Stomach (tissue), 9 donors: ENCODE measurements around the gene CRYGB. TPM values are rescaled to one million over a fixed set of nuclear protein-coding genes. Genes with fewer than 3 reads are reported as not detected.

Experiments used
- DNase-seq, 2 donors: peaks; one replicate each; pipeline versions ENCODE4 v3.0.0 to v3.0.0-alpha.2; 2013 to 2019
- H3K27ac ChIP-seq, 5 donors: fragments of 200-600 bp in 4 of 5; sonication (generic) in 4 of 5; one replicate each; pipeline ENCODE4 v1.5.1; 2013 to 2019; ENCODE audit warnings: mild to moderate bottlenecking in 1 of 5, moderate library complexity in 1 of 5
- H3K27me3 ChIP-seq, 3 donors: fragments of 200-600 bp; sonication (generic); one replicate each; pipeline ENCODE4 v1.5.1; 2017 to 2019; ENCODE audit warnings: mixed run types in 1 of 3
- H3K36me3 ChIP-seq, 4 donors: fragments of 200-600 bp; sonication (generic); 1 replicate in 3 of 4; 2 replicates in 1 of 4; pipeline ENCODE4 v1.5.1; 2016 to 2019
- H3K4me1 ChIP-seq, 4 donors: fragments of 200-600 bp; sonication (generic); one replicate each; pipeline ENCODE4 v1.5.1; 2016 to 2019
- H3K4me3 ChIP-seq, 4 donors: fragments of 200-600 bp; sonication (generic) in 3 of 4; one replicate each; pipeline ENCODE4 v1.5.1; 2016 to 2019; ENCODE audit warnings: mild to moderate bottlenecking in 1 of 4
- H3K9me3 ChIP-seq, 4 donors: fragments of 200-600 bp; sonication (generic); one replicate each; pipeline ENCODE4 v1.5.1; 2016 to 2019
- EP300 ChIP-seq: sonication (generic); formaldehyde crosslinking; IDR thresholded peaks from one replicate; pipeline ENCODE4 v1.6.1; 2017; ENCODE audit warnings: antibody characterized with exemption
- POLR2A ChIP-seq, 4 donors: fragments of 450-650 bp; IDR thresholded peaks; one replicate each; pipeline ENCODE4 v1.6.1; 2016; ENCODE audit warnings: antibody characterized with exemption in 4 of 4, control low read depth in 2 of 4, mild to moderate bottlenecking in 1 of 4, moderate library complexity in 1 of 4
- POLR2AphosphoS5 ChIP-seq, 3 donors: sonication (generic); formaldehyde crosslinking; IDR thresholded peaks; one replicate each; pipeline ENCODE4 v1.6.1; 2016; ENCODE audit warnings: antibody characterized with exemption in 3 of 3
- WGBS, 5 donors: extraction: QIAGEN DNeasy Blood & Tissue Kit in 3 of 5; methylation state at CpG; one replicate each; pipeline versions ENCODE4 v1.1.5 to v1.1.7; 2013 to 2018; 5-methylcytosine and 5-hydroxymethylcytosine counted together
- intact Hi-C: fragments of 100-400 bp; cut with DNase I; formaldehyde crosslinking; loops from one replicate; pipeline ENCODE4 v1.15.1; 2023; ENCODE audit warnings: low total_unique reads
- polyA plus RNA-seq, 3 donors: library from polyadenylated mRNA; stranded (reverse); fragments of 200-250 nt; gene quantifications; one replicate each; pipeline ENCODE4 v1.2.3, GENCODE V29; 2013
- total RNA-seq, 5 donors: library from RNA; depleted of rRNA; stranded (reverse); fragments of >200 nt; gene quantifications; one replicate each; pipeline versions ENCODE4 v1.1.0 to v1.2.3, GENCODE V29; 2014 to 2016
- TF ChIP-seq, protein P1 (sequence below), 7 experiments: fragments of 450-650 bp in 4 of 7; fragments of 200-600 bp in 3 of 7; sonication (generic) in 3 of 7; IDR thresholded peaks; one replicate each; pipeline ENCODE4 v1.5.1; 2016 to 2019; ENCODE audit warnings: antibody characterized with exemption in 7 of 7, control low read depth in 2 of 7, mild to moderate bottlenecking in 1 of 7
- donor health status: healthy with polysubstance abuse.
- donor health status: Bipolar disorder and iron deficiency.
- donor health status: healthy.

Gene CRYGB
- total and polyA plus RNA-seq, 8 donors, result not detected

DNA sequence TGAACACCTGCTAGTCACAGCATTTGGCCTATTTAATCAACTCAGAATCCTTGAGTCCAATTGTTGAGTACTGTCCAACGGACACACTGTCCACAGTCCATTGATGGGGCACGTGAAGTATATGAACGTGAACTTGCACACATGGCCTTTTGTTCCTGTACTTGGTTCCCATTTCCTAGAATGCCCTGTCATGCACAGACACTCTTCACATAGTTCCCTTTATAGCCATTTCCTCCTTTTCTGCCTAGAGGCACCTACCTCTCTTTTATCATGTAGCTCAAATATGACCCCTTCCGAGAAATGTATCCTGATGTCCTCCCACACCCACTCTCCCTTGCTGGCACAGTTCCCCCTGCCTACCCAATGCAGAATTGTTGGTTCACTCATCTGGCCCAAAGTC, 26.2 kb upstream of the CRYGB start:
- Histone ChIP-seq H3K9me3 (no peaks in the 10 kb centered on the region), H3K4me3 (no peak overlapping the region), H3K4me1 (peaks cover 0 to 9% (median 7%) of the 10 kb centered on the region in 4 donors), H3K36me3 (no peaks in the 10 kb centered on the region), H3K27me3 (peaks cover 0 to 4% (median 0%) of the 10 kb centered on the region in 3 donors), H3K27ac (peak overlapping the region in 1 of 5 donors; percentile 37)
- WGBS, 5 donors, result 40 to 82% (median 66%) methylated on average over 4 of the region's 4 CpGs
- DNase-seq, result no peak
- TF ChIP-seq POLR2AphosphoS5 (IDR thresholded peaks at IDR 0.05) (peak in 1 of 3 donors; percentile 3), POLR2A (IDR thresholded peaks at IDR 0.05) (no peak)
- intact Hi-C loops, result no loop called here

DNA sequence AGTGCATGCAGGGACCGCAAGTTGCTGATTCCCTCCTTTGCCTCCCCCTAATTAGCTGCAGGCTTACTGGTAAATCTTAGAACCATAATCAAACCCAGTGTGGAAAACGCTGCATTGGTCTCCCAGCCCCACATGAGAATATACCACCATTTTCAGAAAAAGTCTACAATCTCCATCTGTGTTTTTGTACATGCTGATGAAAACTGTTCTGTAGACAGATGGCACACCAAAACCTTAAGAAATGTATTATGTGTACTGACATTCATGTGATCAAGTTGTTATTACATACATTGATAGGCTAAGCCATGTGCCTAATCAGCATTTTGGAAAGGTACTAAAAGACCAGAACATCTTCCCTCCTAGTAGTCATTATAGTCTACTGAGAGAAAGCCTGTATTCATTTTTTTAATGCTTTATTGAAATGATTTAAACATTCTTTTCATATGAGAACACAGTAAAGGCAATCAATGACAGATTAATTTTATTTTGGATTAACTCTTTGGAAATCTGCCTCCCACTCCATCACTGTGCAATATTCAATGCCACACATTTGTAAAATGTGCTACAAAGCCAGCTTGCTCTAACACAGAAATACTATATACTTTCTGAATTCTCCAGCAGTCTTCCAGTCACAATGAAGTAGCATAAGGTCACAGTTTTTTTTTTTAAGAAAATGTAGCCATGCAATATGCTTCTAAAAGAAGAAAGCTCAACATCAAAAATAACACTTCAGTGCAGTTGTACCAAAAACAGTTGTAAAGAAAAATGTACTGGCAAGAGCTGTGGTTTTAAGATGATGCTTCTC, 19.2 kb upstream of the CRYGB start:
- no peaks in the 10 kb centered on the region for H3K4me1 ChIP-seq
- H3K36me3 ChIP-seq, result no peaks in the 10 kb centered on the region
- H3K27me3 ChIP-seq, result peaks cover 0 to 10% (median 4%) of the 10 kb centered on the region in 3 donors
- no peaks in the 10 kb centered on the region for H3K9me3 ChIP-seq
- WGBS, 5 donors, result 82 to 93% (median 84%) methylated on average over 2 of the region's 2 CpGs
- DNase-seq, result no peak
- TF ChIP-seq, protein P1, sequence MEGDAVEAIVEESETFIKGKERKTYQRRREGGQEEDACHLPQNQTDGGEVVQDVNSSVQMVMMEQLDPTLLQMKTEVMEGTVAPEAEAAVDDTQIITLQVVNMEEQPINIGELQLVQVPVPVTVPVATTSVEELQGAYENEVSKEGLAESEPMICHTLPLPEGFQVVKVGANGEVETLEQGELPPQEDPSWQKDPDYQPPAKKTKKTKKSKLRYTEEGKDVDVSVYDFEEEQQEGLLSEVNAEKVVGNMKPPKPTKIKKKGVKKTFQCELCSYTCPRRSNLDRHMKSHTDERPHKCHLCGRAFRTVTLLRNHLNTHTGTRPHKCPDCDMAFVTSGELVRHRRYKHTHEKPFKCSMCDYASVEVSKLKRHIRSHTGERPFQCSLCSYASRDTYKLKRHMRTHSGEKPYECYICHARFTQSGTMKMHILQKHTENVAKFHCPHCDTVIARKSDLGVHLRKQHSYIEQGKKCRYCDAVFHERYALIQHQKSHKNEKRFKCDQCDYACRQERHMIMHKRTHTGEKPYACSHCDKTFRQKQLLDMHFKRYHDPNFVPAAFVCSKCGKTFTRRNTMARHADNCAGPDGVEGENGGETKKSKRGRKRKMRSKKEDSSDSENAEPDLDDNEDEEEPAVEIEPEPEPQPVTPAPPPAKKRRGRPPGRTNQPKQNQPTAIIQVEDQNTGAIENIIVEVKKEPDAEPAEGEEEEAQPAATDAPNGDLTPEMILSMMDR (IDR thresholded peaks at IDR 0.05), result no peak
- TF ChIP-seq EP300 (no peak), POLR2AphosphoS5 (IDR thresholded peaks at IDR 0.05) (no peak), POLR2A (IDR thresholded peaks at IDR 0.05) (no peak)
- intact Hi-C loops, result no loop called here
- H3K27ac ChIP-seq, result no peak overlapping the region
- H3K4me3 ChIP-seq, result no peak overlapping the region

DNA sequence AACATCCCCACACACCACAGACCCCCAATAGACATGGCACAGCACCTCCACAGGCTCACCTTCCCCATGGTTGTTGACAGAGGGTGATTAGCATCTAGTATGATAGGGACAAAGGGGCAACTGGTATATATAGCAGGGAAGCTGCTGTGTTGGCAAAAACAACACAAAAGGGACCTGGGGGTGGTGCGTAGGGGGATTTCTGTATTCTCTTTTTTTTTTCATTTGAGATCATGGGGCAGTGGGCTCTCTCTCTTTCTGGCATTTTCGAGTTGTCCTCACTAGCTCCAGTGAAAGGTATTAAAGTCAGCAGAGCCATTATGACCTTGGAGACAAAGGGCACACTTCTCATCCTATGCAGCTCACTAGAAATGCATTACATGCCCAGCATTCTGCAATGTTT, 17.5 kb upstream of the CRYGB start, which contains the start of gene CRYGA:
Gene CRYGA, minus strand, starts transcription at position 101 of the 400 bp plus-strand sequence. Its CDS starts 33 bp downstream, at position 68.
- Histone ChIP-seq H3K27me3 (peaks cover 0 to 8% (median 4%) of the 10 kb centered on the region in 3 donors), H3K9me3 (no peaks in the 10 kb centered on the region), H3K27ac (no peak within 1 kb of the TSS), H3K36me3 (no peaks in the 10 kb centered on the region), H3K4me3 (no peak within 1 kb of the TSS), H3K4me1 (no peaks in the 10 kb centered on the region)
- no peak for DNase-seq
- intact Hi-C loops, result no loop called here
- 50 to 77% (median 60%) methylated on average over 2 of the region's 2 CpGs for WGBS, 5 donors
- TF ChIP-seq, protein P1 (IDR thresholded peaks at IDR 0.05), result no peak
- TF ChIP-seq EP300 (no peak), POLR2AphosphoS5 (IDR thresholded peaks at IDR 0.05) (no peak), POLR2A (IDR thresholded peaks at IDR 0.05) (no peak)

DNA sequence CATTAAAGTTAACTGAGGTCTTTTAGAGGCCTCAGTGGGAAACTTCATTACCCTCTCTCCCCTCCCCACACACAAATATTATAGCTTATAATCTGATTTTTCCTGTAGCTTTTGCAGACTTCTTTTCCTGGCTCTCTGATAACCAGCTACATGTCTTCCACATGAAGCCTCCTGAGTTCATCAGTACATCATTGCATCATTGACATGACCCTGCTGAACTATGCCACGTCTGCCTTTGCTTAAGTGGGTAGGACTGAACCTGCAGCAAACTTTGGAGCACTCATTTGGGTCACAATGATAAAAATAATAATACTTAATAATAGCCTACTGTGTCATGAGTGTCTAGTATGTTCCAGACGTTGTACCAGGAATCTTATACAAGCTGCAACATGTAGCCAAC, 10.5 kb upstream of the CRYGB start:
- intact Hi-C loops, result no loop called here
- WGBS, 5 donors, result 70 to 79% (median 73%) methylated on average over 2 of the region's 2 CpGs
- H3K4me1 ChIP-seq, result no peaks in the 10 kb centered on the region
- H3K9me3 ChIP-seq, result peaks cover 0 to 5% (median 2%) of the 10 kb centered on the region in 4 donors
- TF ChIP-seq POLR2A (IDR thresholded peaks at IDR 0.05) (no peak), EP300 (no peak), POLR2AphosphoS5 (IDR thresholded peaks at IDR 0.05) (no peak)
- TF ChIP-seq, protein P1 (IDR thresholded peaks at IDR 0.05), result no peak
- no peaks in the 10 kb centered on the region for H3K36me3 ChIP-seq
- DNase-seq, result no peak
- H3K4me3 ChIP-seq, result no peak overlapping the region
- H3K27ac ChIP-seq, result no peak overlapping the region
- H3K27me3 ChIP-seq, result no peaks in the 10 kb centered on the region

DNA sequence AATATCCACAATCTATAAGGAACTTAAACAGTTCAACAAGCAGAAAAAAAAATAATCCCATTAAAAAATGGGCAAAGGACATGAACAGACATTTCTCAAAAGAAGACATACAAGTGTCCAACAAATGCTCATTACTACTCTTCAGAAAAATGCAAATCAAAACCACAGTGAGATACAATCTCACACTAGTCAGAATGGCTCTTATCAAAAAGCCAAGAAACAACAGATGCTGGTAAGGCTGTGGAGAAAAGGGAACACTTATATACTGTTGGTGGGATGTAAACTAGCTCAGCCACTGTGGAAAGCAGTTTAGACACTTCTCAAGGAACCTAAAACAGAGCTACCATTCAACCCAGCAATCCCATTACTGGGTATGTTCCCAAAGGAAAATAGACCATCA, 7.2 kb upstream of the CRYGB start:
- intact Hi-C loops, result no loop called here
- TF ChIP-seq, protein P1 (IDR thresholded peaks at IDR 0.05), result no peak
- TF ChIP-seq POLR2AphosphoS5 (IDR thresholded peaks at IDR 0.05) (no peak), EP300 (no peak), POLR2A (IDR thresholded peaks at IDR 0.05) (no peak)

More for the DNA sequence above, 7.2 kb upstream of the CRYGB start:
- no peaks in the 10 kb centered on the region for H3K27me3 ChIP-seq
- no peaks in the 10 kb centered on the region for H3K4me1 ChIP-seq
- no peak for DNase-seq
- no peaks in the 10 kb centered on the region for H3K36me3 ChIP-seq
- no peak overlapping the region for H3K27ac ChIP-seq
- no peak overlapping the region for H3K4me3 ChIP-seq
- peaks cover 0 to 8% (median 2%) of the 10 kb centered on the region in 4 donors for H3K9me3 ChIP-seq
